ENCODE results near the gene OR5B21. TPM values are rescaled to one million over a fixed set of nuclear protein-coding genes. Genes with fewer than 3 reads are reported as not detected.

The OR5B21 gene
- total RNA-seq, 1 donor from 2014 or later, result not detected

GRCh38 chr11:58511636-58512035, 3.7 kb upstream of the OR5B21 start:
- H3K36me3 ChIP-seq, result no peaks in the 10 kb centered on the region
- no peak for DNase-seq
- no peak for TF ChIP-seq CTCF (IDR thresholded peaks at IDR 0.05; ENCODE audit: borderline replicate concordance)
- no peaks in the 10 kb centered on the region for H3K4me1 ChIP-seq
- no peak overlapping the region for H3K4me3 ChIP-seq
- H3K9me3 ChIP-seq (replicated peaks), result no peaks in the 10 kb centered on the region
- no peaks in the 10 kb centered on the region for H3K27me3 ChIP-seq (ENCODE audit: low read depth)
- no peak overlapping the region for H3K27ac ChIP-seq (replicated peaks)
- intact Hi-C loops (cut with micrococcal nuclease), result no loop called here

GRCh38 chr11:58509748-58510147, 1.8 kb upstream of the OR5B21 start:
- no peak overlapping the region for H3K4me3 ChIP-seq
- no peak for TF ChIP-seq CTCF (IDR thresholded peaks at IDR 0.05; ENCODE audit: borderline replicate concordance)
- H3K4me1 ChIP-seq, result no peaks in the 10 kb centered on the region
- no peaks in the 10 kb centered on the region for H3K36me3 ChIP-seq
- H3K27ac ChIP-seq (replicated peaks), result no peak overlapping the region
- H3K9me3 ChIP-seq (replicated peaks), result no peaks in the 10 kb centered on the region
- H3K27me3 ChIP-seq (ENCODE audit: low read depth), result no peaks in the 10 kb centered on the region
- no peak for DNase-seq
- intact Hi-C loops (cut with micrococcal nuclease), result no loop called here

- Histone ChIP-seq H3K27ac (replicated peaks) (no peak overlapping the region), H3K27me3 (ENCODE audit: low read depth) (no peaks in the 10 kb centered on the region), H3K9me3 (replicated peaks) (no peaks in the 10 kb centered on the region), H3K36me3 (no peaks in the 10 kb centered on the region), H3K4me3 (no peak overlapping the region), H3K4me1 (no peaks in the 10 kb centered on the region)
- no peak for DNase-seq
- intact Hi-C loops (cut with micrococcal nuclease), result no loop called here
- no peak for TF ChIP-seq CTCF (IDR thresholded peaks at IDR 0.05; ENCODE audit: borderline replicate concordance)
These were observed 909 bp upstream of the OR5B21 start for GRCh38 chr11:58508814-58509213.

- TF ChIP-seq CTCF (IDR thresholded peaks at IDR 0.05; ENCODE audit: borderline replicate concordance), result no peak
- Histone ChIP-seq H3K27me3 (ENCODE audit: low read depth) (no peaks in the 10 kb centered on the region), H3K36me3 (no peaks in the 10 kb centered on the region)
These were observed 550 bp downstream of the OR5B21 start for GRCh38 chr11:58507355-58507754.

GRCh38 chr11:58506935-58507334, 970 bp downstream of the OR5B21 start:
- intact Hi-C loops (cut with micrococcal nuclease), result no loop called here
- no peak overlapping the region for H3K4me3 ChIP-seq
- no peaks in the 10 kb centered on the region for H3K36me3 ChIP-seq
- H3K27me3 ChIP-seq (ENCODE audit: low read depth), result no peaks in the 10 kb centered on the region
- no peaks in the 10 kb centered on the region for H3K4me1 ChIP-seq
- no peak for TF ChIP-seq CTCF (IDR thresholded peaks at IDR 0.05; ENCODE audit: borderline replicate concordance)
- no peak for DNase-seq
- no peaks in the 10 kb centered on the region for H3K9me3 ChIP-seq (replicated peaks)
- H3K27ac ChIP-seq (replicated peaks), result no peak overlapping the region

More at GRCh38 chr11:58507355-58507754, 550 bp downstream of the OR5B21 start:
- no peak overlapping the region for H3K4me3 ChIP-seq
- no peak overlapping the region for H3K27ac ChIP-seq (replicated peaks)
- H3K4me1 ChIP-seq, result no peaks in the 10 kb centered on the region
- H3K9me3 ChIP-seq (replicated peaks), result no peaks in the 10 kb centered on the region
- DNase-seq, result no peak
- intact Hi-C loops (cut with micrococcal nuclease), result no loop called here

GRCh38 chr11:58505849-58506248, 2.1 kb downstream of the OR5B21 start:
- Histone ChIP-seq H3K27ac (replicated peaks) (no peak overlapping the region), H3K27me3 (ENCODE audit: low read depth) (no peaks in the 10 kb centered on the region), H3K4me3 (no peak overlapping the region), H3K4me1 (no peaks in the 10 kb centered on the region), H3K36me3 (no peaks in the 10 kb centered on the region), H3K9me3 (replicated peaks) (no peaks in the 10 kb centered on the region)
- intact Hi-C loops (cut with micrococcal nuclease), result no loop called here
- DNase-seq, result no peak
- no peak for TF ChIP-seq CTCF (IDR thresholded peaks at IDR 0.05; ENCODE audit: borderline replicate concordance)

All from left ventricle myocardium inferior (tissue), 1 donor.